Panc1 (cell line): ENCODE measurements around the gene PIGC. TPM values are rescaled to one million over a fixed set of nuclear protein-coding genes. Genes with fewer than 3 reads are reported as not detected.

Experiments
- ATAC-seq: fragments of 200-7000 bp; cut with Tn5 transposase; 2 replicates; pipeline ENCODE4 v1.9.1; 2020; ENCODE audit warnings: mild to moderate bottlenecking, moderate library complexity
- BruUV-seq: library from RNA; stranded (reverse); fragments of 400-500 nt; replicated peaks from 2 replicates; lab custom pipeline; 2021; lab: Mats Ljungman, UMichigan
- CTCF ChIA-PET: fragments of 300-600 bp; sonication (Branson Sonifier 250); formaldehyde crosslinking; loops from one replicate; lab custom pipeline; 2022; ENCODE audit warnings: antibody characterized with exemption; lab: Charles Lee
- POLR2A ChIA-PET: fragments of 300-600 bp; sonication (Branson Sonifier 250); formaldehyde crosslinking; loops from one replicate; lab custom pipeline; 2022; ENCODE audit warnings: antibody characterized with exemption; lab: Charles Lee
- DNase-seq: peaks from one replicate; pipeline ENCODE4 v3.0.0-alpha.2; 2010; ENCODE audit warnings: low read depth, low spot score
- H3K27ac ChIP-seq: 2 replicates; pipeline ENCODE4 v1.5.1; 2011; ENCODE audit warnings: mild to moderate bottlenecking, low read length, inconsistent platforms
- H3K27me3 ChIP-seq: fragments of 200-500 bp; sonication (Bioruptor generic); 2 replicates; pipeline ENCODE4 v1.6.0; 2014; ENCODE audit warnings: low read length, inconsistent platforms; ENCODE audit not compliant: control insufficient read depth, insufficient read depth
- H3K36me3 ChIP-seq: fragments of 200-500 bp; sonication (Bioruptor generic); 2 replicates; pipeline ENCODE4 v1.5.1; 2014; ENCODE audit warnings: inconsistent platforms, mild to moderate bottlenecking, low read length, moderate library complexity; ENCODE audit not compliant: control insufficient read depth, insufficient read depth
- H3K4me1 ChIP-seq: 2 replicates; pipeline ENCODE4 v1.5.1; 2011; ENCODE audit warnings: inconsistent platforms, mild to moderate bottlenecking, low read length, moderate library complexity; ENCODE audit not compliant: control insufficient read depth, insufficient read depth
- H3K4me3 ChIP-seq, 2 experiments: 2 replicates each; pipeline ENCODE4 v1.5.1; 2011 to 2012; ENCODE audit warnings: low read depth in 2 of 2, low read length in 2 of 2, mild to moderate bottlenecking in 2 of 2, inconsistent platforms in 1 of 2, moderate library complexity in 1 of 2
- H3K9me3 ChIP-seq: fragments of 200-500 bp; sonication (Bioruptor generic); 2 replicates; pipeline ENCODE4 v1.5.1; 2014; ENCODE audit warnings: low read depth, mild to moderate bottlenecking, inconsistent platforms, low read length, moderate library complexity; ENCODE audit not compliant: control insufficient read depth, insufficient read depth
- POLR2AphosphoS5 ChIP-seq: IDR thresholded peaks from 2 replicates; pipeline ENCODE4 v1.6.1; 2012; ENCODE audit warnings: mild to moderate bottlenecking, low read depth, low read length, moderate library complexity
- SIN3A ChIP-seq: IDR thresholded peaks from 2 replicates; pipeline ENCODE4 v1.6.1; 2012; ENCODE audit warnings: low read depth, mild to moderate bottlenecking, low read length, moderate library complexity, borderline replicate concordance; ENCODE audit not compliant: insufficient read depth
- TCF7L2 ChIP-seq: IDR thresholded peaks from 2 replicates; pipeline ENCODE4 v1.6.1; 2011; ENCODE audit warnings: mild to moderate bottlenecking, low read depth, low read length, inconsistent platforms
- in situ Hi-C: cut with HindIII; loops from 2 replicates; pipeline ENCODE4 v1.10.0; 2016; ENCODE audit warnings: low sequenced_read_pairs, low pct_unique_long_range_greater_than_20kb
- intact Hi-C: fragments of 100-400 bp; cut with micrococcal nuclease; formaldehyde crosslinking; loops from one replicate; pipeline ENCODE4 v1.10.0; 2022; ENCODE audit not compliant: unreplicated experiment
- total RNA-seq: library from RNA; stranded (reverse); gene quantifications from one replicate; pipeline ENCODE4 v1.2.1, GENCODE V29; 2021; ENCODE audit not compliant: unreplicated experiment
- TF ChIP-seq, protein P1 (sequence below): fragments of 450-650 bp; IDR thresholded peaks from 2 replicates; pipeline ENCODE4 v1.5.1; 2017; ENCODE audit warnings: mild to moderate bottlenecking
- TF ChIP-seq, protein P2 (sequence below), 2 experiments: IDR thresholded peaks; 2 replicates each; pipeline ENCODE4 v1.6.1; 2011 to 2012; ENCODE audit warnings: low read depth in 2 of 2, control low read depth in 1 of 2, low read length in 1 of 2, mild to moderate bottlenecking in 1 of 2, moderate library complexity in 1 of 2; ENCODE audit not compliant: insufficient read depth in 1 of 2

The PIGC gene
- total RNA-seq, 1 experiment from 2014 or later, result 23.6 TPM

DNA sequence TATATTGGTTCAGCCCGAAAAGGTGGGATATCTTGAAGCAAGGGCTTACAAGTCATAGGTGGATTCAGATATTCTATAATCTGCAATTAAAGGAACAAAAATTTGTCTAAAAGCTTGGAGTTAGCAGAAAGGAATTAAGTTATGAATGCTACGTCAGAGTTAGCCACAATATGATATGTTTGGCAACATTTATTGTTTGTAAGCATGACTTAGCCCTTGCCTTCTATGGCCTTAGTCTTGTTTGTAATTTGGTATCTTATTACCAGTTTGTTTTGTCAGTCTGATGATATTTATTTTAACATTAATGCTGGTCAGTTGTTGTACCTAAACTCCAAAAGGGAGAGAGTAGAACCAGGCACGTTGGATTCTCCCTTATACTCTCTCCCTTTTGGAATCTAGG, 46.0 kb upstream of the PIGC start:
- intact Hi-C loops (no loop called here), in situ Hi-C loops (no loop called here)
- no peaks in the 10 kb centered on the region for H3K9me3 ChIP-seq
- BruUV-seq, result no TSS peak
- POLR2A ChIA-PET, result no interaction called here
- no peaks in the 10 kb centered on the region for H3K4me1 ChIP-seq
- no peak for ATAC-seq
- H3K36me3 ChIP-seq, result no peaks in the 10 kb centered on the region; the same call in 1 of the 2 replicates
- no peak overlapping the region for H3K27ac ChIP-seq
- DNase-seq, result no peak
- TF ChIP-seq, protein P1, sequence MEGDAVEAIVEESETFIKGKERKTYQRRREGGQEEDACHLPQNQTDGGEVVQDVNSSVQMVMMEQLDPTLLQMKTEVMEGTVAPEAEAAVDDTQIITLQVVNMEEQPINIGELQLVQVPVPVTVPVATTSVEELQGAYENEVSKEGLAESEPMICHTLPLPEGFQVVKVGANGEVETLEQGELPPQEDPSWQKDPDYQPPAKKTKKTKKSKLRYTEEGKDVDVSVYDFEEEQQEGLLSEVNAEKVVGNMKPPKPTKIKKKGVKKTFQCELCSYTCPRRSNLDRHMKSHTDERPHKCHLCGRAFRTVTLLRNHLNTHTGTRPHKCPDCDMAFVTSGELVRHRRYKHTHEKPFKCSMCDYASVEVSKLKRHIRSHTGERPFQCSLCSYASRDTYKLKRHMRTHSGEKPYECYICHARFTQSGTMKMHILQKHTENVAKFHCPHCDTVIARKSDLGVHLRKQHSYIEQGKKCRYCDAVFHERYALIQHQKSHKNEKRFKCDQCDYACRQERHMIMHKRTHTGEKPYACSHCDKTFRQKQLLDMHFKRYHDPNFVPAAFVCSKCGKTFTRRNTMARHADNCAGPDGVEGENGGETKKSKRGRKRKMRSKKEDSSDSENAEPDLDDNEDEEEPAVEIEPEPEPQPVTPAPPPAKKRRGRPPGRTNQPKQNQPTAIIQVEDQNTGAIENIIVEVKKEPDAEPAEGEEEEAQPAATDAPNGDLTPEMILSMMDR, result no peak
- no peak for TF ChIP-seq POLR2AphosphoS5
- TF ChIP-seq, protein P2, sequence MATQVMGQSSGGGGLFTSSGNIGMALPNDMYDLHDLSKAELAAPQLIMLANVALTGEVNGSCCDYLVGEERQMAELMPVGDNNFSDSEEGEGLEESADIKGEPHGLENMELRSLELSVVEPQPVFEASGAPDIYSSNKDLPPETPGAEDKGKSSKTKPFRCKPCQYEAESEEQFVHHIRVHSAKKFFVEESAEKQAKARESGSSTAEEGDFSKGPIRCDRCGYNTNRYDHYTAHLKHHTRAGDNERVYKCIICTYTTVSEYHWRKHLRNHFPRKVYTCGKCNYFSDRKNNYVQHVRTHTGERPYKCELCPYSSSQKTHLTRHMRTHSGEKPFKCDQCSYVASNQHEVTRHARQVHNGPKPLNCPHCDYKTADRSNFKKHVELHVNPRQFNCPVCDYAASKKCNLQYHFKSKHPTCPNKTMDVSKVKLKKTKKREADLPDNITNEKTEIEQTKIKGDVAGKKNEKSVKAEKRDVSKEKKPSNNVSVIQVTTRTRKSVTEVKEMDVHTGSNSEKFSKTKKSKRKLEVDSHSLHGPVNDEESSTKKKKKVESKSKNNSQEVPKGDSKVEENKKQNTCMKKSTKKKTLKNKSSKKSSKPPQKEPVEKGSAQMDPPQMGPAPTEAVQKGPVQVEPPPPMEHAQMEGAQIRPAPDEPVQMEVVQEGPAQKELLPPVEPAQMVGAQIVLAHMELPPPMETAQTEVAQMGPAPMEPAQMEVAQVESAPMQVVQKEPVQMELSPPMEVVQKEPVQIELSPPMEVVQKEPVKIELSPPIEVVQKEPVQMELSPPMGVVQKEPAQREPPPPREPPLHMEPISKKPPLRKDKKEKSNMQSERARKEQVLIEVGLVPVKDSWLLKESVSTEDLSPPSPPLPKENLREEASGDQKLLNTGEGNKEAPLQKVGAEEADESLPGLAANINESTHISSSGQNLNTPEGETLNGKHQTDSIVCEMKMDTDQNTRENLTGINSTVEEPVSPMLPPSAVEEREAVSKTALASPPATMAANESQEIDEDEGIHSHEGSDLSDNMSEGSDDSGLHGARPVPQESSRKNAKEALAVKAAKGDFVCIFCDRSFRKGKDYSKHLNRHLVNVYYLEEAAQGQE (IDR thresholded peaks at IDR 0.05; ENCODE audit: insufficient read depth in 1 of 2, low read depth in 2 of 2, low read length in 1 of 2), result no peak
- no peak for TF ChIP-seq TCF7L2
- no peak for TF ChIP-seq SIN3A
- CTCF ChIA-PET, result no interaction called here
- no peak overlapping the region for H3K4me3 ChIP-seq
- peaks cover 19% of the 10 kb centered on the region for H3K27me3 ChIP-seq

DNA sequence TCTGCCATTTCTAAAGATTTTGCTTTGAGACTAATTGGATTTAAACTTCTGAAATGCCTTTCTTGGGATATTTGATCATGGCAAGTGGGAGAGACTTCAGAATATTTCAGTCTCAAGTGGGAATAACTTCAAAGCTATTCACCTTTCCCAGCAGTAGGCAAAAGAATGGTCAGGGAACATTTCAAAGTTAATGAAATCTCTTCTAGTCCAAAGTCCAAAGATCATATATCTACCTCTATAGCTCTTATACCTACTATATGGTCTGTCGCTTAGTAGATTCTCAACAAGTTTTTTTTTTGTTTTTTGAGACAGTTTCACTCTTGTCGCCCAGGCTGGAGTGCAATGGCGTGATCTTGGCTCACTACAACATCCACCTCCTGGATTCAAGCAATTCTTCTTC, 44.5 kb upstream of the PIGC start:
- H3K4me1 ChIP-seq, result no peaks in the 10 kb centered on the region
- H3K4me3 ChIP-seq, result no peak overlapping the region
- H3K9me3 ChIP-seq, result no peaks in the 10 kb centered on the region
- TF ChIP-seq SIN3A (no peak), TCF7L2 (no peak), POLR2AphosphoS5 (no peak)
- TF ChIP-seq, protein P1, result no peak
- ATAC-seq (no peak), DNase-seq (no peak)
- ChIA-PET CTCF (no interaction called here), POLR2A (no interaction called here)
- intact Hi-C loops (no loop called here), in situ Hi-C loops (no loop called here)
- peaks cover 24% of the 10 kb centered on the region for H3K27me3 ChIP-seq
- H3K27ac ChIP-seq, result no peak overlapping the region
- BruUV-seq, result no TSS peak
- no peaks in the 10 kb centered on the region; the same call in 1 of the 2 replicates for H3K36me3 ChIP-seq
